ENCODE measurements around the gene ADAM8.

GRCh38 chr10:133281628-133282372, 5.1 kb upstream of the ADAM8 start:
- TF ChIP-seq CREB1 (IDR thresholded peaks at IDR 0.05; ENCODE audit: low read depth) (no peak), EP300 (IDR thresholded peaks at IDR 0.05; ENCODE audit: borderline replicate concordance) (no peak), TAF1 (IDR thresholded peaks at IDR 0.05; ENCODE audit: low read depth) (no peak), RAD21 (IDR thresholded peaks at IDR 0.05; ENCODE audit: low read depth) (no peak), EGR1 (IDR thresholded peaks at IDR 0.05) (no peak), CEBPB (IDR thresholded peaks at IDR 0.05) (no peak), YY1 (IDR thresholded peaks at IDR 0.05; ENCODE audit: low read depth) (no peak), USF1 (IDR thresholded peaks at IDR 0.05) (no peak)
- TF ChIP-seq, protein P1, sequence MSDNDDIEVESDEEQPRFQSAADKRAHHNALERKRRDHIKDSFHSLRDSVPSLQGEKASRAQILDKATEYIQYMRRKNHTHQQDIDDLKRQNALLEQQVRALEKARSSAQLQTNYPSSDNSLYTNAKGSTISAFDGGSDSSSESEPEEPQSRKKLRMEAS (IDR thresholded peaks at IDR 0.05) = no peak
- TF ChIP-seq, protein P2, sequence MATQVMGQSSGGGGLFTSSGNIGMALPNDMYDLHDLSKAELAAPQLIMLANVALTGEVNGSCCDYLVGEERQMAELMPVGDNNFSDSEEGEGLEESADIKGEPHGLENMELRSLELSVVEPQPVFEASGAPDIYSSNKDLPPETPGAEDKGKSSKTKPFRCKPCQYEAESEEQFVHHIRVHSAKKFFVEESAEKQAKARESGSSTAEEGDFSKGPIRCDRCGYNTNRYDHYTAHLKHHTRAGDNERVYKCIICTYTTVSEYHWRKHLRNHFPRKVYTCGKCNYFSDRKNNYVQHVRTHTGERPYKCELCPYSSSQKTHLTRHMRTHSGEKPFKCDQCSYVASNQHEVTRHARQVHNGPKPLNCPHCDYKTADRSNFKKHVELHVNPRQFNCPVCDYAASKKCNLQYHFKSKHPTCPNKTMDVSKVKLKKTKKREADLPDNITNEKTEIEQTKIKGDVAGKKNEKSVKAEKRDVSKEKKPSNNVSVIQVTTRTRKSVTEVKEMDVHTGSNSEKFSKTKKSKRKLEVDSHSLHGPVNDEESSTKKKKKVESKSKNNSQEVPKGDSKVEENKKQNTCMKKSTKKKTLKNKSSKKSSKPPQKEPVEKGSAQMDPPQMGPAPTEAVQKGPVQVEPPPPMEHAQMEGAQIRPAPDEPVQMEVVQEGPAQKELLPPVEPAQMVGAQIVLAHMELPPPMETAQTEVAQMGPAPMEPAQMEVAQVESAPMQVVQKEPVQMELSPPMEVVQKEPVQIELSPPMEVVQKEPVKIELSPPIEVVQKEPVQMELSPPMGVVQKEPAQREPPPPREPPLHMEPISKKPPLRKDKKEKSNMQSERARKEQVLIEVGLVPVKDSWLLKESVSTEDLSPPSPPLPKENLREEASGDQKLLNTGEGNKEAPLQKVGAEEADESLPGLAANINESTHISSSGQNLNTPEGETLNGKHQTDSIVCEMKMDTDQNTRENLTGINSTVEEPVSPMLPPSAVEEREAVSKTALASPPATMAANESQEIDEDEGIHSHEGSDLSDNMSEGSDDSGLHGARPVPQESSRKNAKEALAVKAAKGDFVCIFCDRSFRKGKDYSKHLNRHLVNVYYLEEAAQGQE (IDR thresholded peaks at IDR 0.05; ENCODE audit: low read depth) = no peak

Data from Ishikawa (cell line).